D721Med (cell line): ENCODE data around the gene RNF145.

ENCODE experiments used
- DNase-seq: peaks from one replicate; pipeline ENCODE4 v3.0.0; 2011; ENCODE audit warnings: low spot score; ENCODE audit not compliant: insufficient read length
- FAIRE-seq: peaks from 2 replicates; lab custom pipeline; 2011; peaks lifted over from hg19 to GRCh38; lab: Jason Lieb, UNC
- CTCF ChIP-seq: IDR thresholded peaks from 2 replicates; pipeline ENCODE4 v1.5.1; 2012; ENCODE audit warnings: mild to moderate bottlenecking, control low read depth; ENCODE audit not compliant: insufficient read depth; ENCODE audit errors: missing control alignments

The RNF145 gene

GRCh38 chr5:159218595-159219023, 9.3 kb upstream of the RNF145 start:
- FAIRE-seq: no peak
- TF ChIP-seq CTCF: no peak
- no peak for DNase-seq

GRCh38 chr5:159217236-159217635, 7.9 kb upstream of the RNF145 start:
- FAIRE-seq (no peak), DNase-seq (no peak)
- no peak for TF ChIP-seq CTCF

GRCh38 chr5:159216454-159216853, 7.1 kb upstream of the RNF145 start:
- TF ChIP-seq CTCF: no peak
- FAIRE-seq: no peak

GRCh38 chr5:159215886-159216285, 6.5 kb upstream of the RNF145 start:
- TF ChIP-seq CTCF: no peak
- FAIRE-seq: no peak
- no peak for DNase-seq

More at GRCh38 chr5:159216454-159216853, 7.1 kb upstream of the RNF145 start:
- no peak for DNase-seq

- TF ChIP-seq CTCF: no peak
- FAIRE-seq (no peak), DNase-seq (no peak)
Observed at GRCh38 chr5:159214486-159215271, 5.3 kb upstream of the RNF145 start.

GRCh38 chr5:159212657-159213462, 3.5 kb upstream of the RNF145 start:
- TF ChIP-seq CTCF: no peak
- FAIRE-seq (no peak), DNase-seq (no peak)
